Measurements from ENCODE around the gene CYB561D2. TPM values are rescaled to one million over a fixed set of nuclear protein-coding genes. Genes with fewer than 3 reads are reported as not detected.
A peak's percentile ranks its signal among the peaks of the same experiment; 100 is the strongest.

Gene CYB561D2
- total and polyA plus RNA-seq, 9 of the 15 experiments (the other 6 are each of a cell fraction or from before 2014, with no cell fraction given), result 4.2 to 16.6 (median 9.4) TPM

GRCh38 chr3:50356553-50356952 lies 5.9 kb downstream of the CYB561D2 start:
- Histone ChIP-seq H4K20me1 (replicated peaks; ENCODE audit: control insufficient read depth, insufficient read depth, low read length) (peaks cover 31% of the 10 kb centered on the region; the same call in 1 of the 2 replicates), H3K4me3 (peak overlapping the region; percentile 62), H3K27me3 (ENCODE audit: control insufficient read depth in 2 of 2, insufficient read depth in 2 of 2, low read length in 2 of 2) (no peaks in the 10 kb centered on the region), H3K27ac (ENCODE audit: extremely low read depth, low read depth, low read length) (no peak overlapping the region; the same call in 2 of the 3 replicates), H3K4me1 (replicated peaks in 1 of 2; ENCODE audit: control insufficient read depth in 2 of 2, insufficient read depth in 2 of 2, low read length in 2 of 2) (peaks cover 30 to 45% of the 10 kb centered on the region in 2 experiments; a peak in 4 of 5 replicates), H3K79me2 (ENCODE audit: control insufficient read depth, insufficient read depth, low read length) (peaks cover 46% of the 10 kb centered on the region), H3K9me1 (ENCODE audit: control insufficient read depth, insufficient read depth, low read length) (peaks cover 6% of the 10 kb centered on the region), H3K4me2 (ENCODE audit: insufficient read depth, low read length) (peak overlapping the region; percentile 95), H2AFZ (ENCODE audit: low read depth, low read length) (no peak overlapping the region), H3K9me3 (replicated peaks; ENCODE audit: control insufficient read depth, insufficient read depth, low read depth, low read length) (no peaks in the 10 kb centered on the region), H3K36me3 (ENCODE audit: control insufficient read depth, insufficient read depth, low read length) (peaks cover 45% of the 10 kb centered on the region; the same call in 2 of the 3 replicates), H3K9ac (ENCODE audit: insufficient read depth in 1 of 2, low read depth in 2 of 2, low read length in 2 of 2) (peak overlapping the region; percentile 73 to 74; a peak in 2 of 4 replicates)
- 23% methylated on average over 5 of the region's 5 CpGs for WGBS (ENCODE audit: insufficient coverage, low coverage, missing lambda C conversion rate)
- peak; percentile 62 for ATAC-seq
- no TSS peak for BruUV-seq (replicated peaks)
- in situ Hi-C loops (cut with MboI) (no loop called here), intact Hi-C loops (cut with micrococcal nuclease) (loop anchor here (5.0 kb wide), 1 partner anchor 256 kb away; the partner anchor contains the start of gene CISH)
- CTCF ChIA-PET (ENCODE audit: low intra/inter-chr PET ratio), result no interaction called here
- FAIRE-seq, result peak; percentile 84
- POLR2A ChIA-PET, result interaction anchor here (0.6 to 1.7 kb wide), 8 partner anchors 8 to 221 kb away, joined by 3 to 10 read pairs (median 3); partner anchors contain the start of gene HYAL1
- DNase-seq (ENCODE audit: extremely low read depth in 1 of 4, low spot score in 3 of 4), result peak in 3 of 4 experiments; percentile 38 to 80 (median 64)
- no peak for TF ChIP-seq CAMTA2 (CRISPR knock-in tag; conservative IDR thresholded peaks at IDR 0.05)
- TF ChIP-seq RFX5 (IDR thresholded peaks at IDR 0.05; ENCODE audit: low read depth, low read length), result no peak
- no peak for TF ChIP-seq ZNF75A (CRISPR knock-in tag; IDR thresholded peaks at IDR 0.05)
- TF ChIP-seq SPI1 (IDR thresholded peaks at IDR 0.05; ENCODE audit: borderline replicate concordance, low read depth, low read length), result peak; percentile 77
- TF ChIP-seq, protein P1, sequence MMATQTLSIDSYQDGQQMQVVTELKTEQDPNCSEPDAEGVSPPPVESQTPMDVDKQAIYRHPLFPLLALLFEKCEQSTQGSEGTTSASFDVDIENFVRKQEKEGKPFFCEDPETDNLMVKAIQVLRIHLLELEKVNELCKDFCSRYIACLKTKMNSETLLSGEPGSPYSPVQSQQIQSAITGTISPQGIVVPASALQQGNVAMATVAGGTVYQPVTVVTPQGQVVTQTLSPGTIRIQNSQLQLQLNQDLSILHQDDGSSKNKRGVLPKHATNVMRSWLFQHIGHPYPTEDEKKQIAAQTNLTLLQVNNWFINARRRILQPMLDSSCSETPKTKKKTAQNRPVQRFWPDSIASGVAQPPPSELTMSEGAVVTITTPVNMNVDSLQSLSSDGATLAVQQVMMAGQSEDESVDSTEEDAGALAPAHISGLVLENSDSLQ (IDR thresholded peaks at IDR 0.05), result peak; percentile 31; the same call in 1 of the 2 replicates
- TF ChIP-seq MYNN (IDR thresholded peaks at IDR 0.05), result no peak
- TF ChIP-seq MYNN (CRISPR knock-in tag; IDR thresholded peaks at IDR 0.05), result no peak
- TF ChIP-seq, protein P2, sequence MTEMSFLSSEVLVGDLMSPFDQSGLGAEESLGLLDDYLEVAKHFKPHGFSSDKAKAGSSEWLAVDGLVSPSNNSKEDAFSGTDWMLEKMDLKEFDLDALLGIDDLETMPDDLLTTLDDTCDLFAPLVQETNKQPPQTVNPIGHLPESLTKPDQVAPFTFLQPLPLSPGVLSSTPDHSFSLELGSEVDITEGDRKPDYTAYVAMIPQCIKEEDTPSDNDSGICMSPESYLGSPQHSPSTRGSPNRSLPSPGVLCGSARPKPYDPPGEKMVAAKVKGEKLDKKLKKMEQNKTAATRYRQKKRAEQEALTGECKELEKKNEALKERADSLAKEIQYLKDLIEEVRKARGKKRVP (CRISPR knock-in tag; IDR thresholded peaks at IDR 0.05), result no peak
- TF ChIP-seq TAL1 (IDR thresholded peaks at IDR 0.05), result no peak
- TF ChIP-seq DPF2 (IDR thresholded peaks at IDR 0.05), result no peak
- TF ChIP-seq ELF4 (CRISPR knock-in tag; IDR thresholded peaks at IDR 0.05), result 0 out of 2 replicates have a peak, but pooled peaks have one; percentile 29
- TF ChIP-seq ZNF707 (CRISPR knock-in tag; conservative IDR thresholded peaks at IDR 0.05), result 0 out of 2 replicates have a peak, but pooled peaks have one; percentile 37
- TF ChIP-seq, protein P3, sequence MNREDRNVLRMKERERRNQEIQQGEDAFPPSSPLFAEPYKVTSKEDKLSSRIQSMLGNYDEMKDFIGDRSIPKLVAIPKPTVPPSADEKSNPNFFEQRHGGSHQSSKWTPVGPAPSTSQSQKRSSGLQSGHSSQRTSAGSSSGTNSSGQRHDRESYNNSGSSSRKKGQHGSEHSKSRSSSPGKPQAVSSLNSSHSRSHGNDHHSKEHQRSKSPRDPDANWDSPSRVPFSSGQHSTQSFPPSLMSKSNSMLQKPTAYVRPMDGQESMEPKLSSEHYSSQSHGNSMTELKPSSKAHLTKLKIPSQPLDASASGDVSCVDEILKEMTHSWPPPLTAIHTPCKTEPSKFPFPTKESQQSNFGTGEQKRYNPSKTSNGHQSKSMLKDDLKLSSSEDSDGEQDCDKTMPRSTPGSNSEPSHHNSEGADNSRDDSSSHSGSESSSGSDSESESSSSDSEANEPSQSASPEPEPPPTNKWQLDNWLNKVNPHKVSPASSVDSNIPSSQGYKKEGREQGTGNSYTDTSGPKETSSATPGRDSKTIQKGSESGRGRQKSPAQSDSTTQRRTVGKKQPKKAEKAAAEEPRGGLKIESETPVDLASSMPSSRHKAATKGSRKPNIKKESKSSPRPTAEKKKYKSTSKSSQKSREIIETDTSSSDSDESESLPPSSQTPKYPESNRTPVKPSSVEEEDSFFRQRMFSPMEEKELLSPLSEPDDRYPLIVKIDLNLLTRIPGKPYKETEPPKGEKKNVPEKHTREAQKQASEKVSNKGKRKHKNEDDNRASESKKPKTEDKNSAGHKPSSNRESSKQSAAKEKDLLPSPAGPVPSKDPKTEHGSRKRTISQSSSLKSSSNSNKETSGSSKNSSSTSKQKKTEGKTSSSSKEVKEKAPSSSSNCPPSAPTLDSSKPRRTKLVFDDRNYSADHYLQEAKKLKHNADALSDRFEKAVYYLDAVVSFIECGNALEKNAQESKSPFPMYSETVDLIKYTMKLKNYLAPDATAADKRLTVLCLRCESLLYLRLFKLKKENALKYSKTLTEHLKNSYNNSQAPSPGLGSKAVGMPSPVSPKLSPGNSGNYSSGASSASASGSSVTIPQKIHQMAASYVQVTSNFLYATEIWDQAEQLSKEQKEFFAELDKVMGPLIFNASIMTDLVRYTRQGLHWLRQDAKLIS (CRISPR knock-in tag; IDR thresholded peaks at IDR 0.05), result no peak
- TF ChIP-seq MEIS2 (IDR thresholded peaks at IDR 0.05; ENCODE audit: partially characterized antibody), result peak; percentile 14
- TF ChIP-seq THRA (IDR thresholded peaks at IDR 0.05), result no peak
- peak in 1 of 2 experiments; percentile 71; a peak in 1 of 4 replicates for TF ChIP-seq SIN3A (IDR thresholded peaks at IDR 0.05; ENCODE audit: borderline replicate concordance in 2 of 2, control insufficient read depth in 1 of 2, low read depth in 2 of 2, low read length in 2 of 2)
